GM19397 (cell line): ENCODE measurements around the gene MVK.

ENCODE experiments used
- ATAC-seq: cut with Tn5 transposase; IDR thresholded peaks from one replicate; pipeline ENCODE4 v1.9.1; 2021; ENCODE audit warnings: mild to moderate bottlenecking, moderate library complexity; ENCODE audit not compliant: unreplicated experiment

MVK gene

DNA sequence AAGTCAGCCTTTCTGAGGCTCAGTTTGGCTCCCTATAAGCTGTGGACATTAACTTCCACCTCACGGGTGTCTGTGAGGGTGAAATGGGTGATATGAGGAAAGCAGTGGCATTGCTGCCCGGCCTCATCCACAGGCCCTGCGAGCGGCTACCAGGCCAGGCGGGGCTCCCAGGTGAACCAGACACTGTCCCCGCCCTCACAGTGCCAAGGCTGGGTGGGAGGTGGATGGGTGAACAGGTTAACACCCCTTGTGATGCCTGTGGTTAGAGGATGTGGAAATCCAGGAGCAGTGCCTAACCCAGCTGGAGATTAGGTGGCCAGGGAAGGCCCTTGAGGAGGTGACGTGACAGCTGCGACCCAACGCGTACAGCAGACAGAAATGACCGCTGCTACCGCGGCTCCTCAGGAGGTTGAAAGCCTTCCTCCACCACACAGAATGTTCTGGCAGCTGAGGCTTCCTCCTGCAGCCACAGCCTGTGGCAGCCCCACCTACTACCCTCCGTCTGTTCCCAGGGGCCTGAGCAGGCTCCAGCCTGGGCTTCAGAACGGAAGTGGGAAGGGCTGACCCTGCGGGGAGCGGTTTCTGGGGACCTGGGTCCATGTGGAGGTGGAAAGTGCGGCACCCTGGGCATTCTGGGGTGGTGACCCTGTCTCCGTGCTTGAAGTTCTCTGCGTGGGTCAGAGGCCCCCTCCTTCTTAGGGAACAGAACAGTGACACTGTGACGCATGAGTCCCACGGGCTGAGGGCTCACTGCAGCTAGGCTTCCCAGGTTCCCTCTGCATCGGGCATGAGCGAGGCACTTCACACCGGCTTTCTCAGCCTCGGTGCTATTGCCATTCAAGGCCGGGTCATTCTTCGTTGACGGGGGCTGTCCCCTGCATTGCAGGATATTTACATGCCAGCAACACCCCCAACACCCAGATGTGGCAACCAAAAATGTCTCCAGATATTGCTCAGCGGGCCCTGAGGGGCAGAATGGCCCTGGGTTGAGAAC, 10.0 kb upstream of the MVK start:
- no peak for ATAC-seq

- no peak for ATAC-seq
Measured at GRCh38 chr12:109566424-109566823, 7.2 kb upstream of the MVK start.

DNA sequence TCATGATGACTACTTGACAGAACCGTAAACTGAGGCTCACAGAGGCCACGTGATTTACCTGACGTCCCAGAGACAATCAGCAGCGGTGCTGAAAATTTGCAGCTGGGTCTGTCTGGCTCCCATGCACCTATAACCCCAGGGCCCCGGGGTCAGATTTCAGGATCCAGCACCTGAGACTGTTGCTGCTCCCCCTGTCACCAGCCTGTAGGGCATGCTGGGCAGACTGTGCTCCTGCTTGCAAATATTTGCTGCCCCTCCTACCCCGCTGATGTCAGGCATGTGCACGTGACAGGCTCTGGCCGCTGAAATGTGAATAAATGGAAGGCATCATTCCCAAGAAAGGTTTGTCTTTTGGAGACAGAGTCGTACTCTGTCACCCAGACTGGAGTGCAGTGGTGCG, 6.3 kb upstream of the MVK start:
- ATAC-seq = no peak

- no peak for ATAC-seq
Measured at GRCh38 chr12:109567967-109568366, 5.6 kb upstream of the MVK start.

DNA sequence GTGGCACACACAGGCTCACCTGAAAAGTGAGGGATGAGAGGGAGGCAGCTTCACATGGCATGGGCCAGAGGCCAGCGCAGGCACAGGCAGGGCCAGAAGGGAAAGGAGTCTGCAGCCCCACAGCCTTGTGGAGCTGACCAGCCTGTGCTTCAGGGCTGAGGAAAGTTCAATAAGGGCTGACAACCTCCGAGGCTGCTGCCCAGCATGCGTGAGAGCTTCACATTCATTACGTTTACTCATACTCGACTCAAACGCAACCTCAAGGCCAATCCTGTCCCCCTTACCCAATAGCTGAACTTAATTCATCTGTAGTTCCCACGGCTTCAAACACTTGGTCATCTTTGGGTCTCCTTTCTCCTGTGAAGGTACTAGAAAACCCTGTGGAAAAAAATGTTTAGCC, 5.1 kb upstream of the MVK start:
- no peak for ATAC-seq

DNA sequence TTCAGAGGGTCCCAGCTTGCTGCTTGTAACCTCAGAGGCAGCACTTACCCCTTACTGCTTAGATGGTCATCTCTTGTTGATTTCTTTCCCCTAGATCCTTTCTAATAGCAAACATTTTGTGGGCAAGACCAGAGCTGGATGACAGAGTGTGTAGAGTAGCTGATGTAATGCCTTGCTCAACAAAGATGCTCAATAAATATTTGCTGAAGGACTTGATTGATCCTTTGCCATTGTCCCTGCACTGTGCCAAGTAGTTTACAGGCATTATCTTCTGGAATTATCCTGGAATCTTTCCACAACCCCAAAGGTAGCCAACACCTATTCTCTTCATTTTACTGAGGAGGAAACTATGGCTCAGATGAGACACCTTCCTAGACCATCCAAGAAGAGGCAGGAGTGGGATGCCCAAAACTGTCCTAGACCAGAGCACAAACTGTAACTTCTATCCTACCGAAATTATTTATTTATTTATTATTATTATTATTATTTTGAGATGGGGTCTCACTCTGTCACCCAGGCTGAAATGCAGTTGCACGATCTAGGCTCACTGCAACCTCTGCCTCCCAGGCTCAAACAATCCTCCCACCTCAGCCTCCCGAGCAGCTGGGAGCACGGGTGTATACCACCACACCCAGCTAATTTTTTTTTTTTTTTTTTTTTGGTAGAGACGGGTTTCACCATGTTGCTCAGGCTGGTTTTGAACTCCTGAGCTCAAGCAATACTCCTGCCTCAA, 1.7 kb upstream of the MVK start:
- ATAC-seq = no peak

DNA sequence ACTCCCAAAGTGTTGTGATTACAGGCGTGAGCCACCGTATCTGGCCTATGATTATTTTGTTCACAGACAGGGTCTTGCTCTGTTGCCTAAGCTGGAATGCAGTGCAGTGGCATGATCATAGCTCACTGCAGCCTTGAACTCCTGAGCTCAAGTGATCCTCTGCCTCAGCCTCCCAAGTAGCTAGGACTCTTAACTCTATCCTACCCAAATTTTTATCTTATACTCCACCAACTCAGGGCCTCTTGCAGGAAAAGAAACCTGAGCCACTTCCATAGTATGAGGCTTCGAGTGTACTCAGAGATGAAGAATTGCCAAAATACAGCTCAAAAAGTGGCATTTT, 1.1 kb upstream of the MVK start:
- no peak for ATAC-seq

GRCh38 chr12:109573914-109574244, 285 bp downstream of the MVK start:
- no peak for ATAC-seq

GRCh38 chr12:109575683-109576082, 2.1 kb downstream of the MVK start:
- ATAC-seq = no peak

- ATAC-seq = no peak
Measured at GRCh38 chr12:109577311-109577710, 3.7 kb downstream of the MVK start.

DNA sequence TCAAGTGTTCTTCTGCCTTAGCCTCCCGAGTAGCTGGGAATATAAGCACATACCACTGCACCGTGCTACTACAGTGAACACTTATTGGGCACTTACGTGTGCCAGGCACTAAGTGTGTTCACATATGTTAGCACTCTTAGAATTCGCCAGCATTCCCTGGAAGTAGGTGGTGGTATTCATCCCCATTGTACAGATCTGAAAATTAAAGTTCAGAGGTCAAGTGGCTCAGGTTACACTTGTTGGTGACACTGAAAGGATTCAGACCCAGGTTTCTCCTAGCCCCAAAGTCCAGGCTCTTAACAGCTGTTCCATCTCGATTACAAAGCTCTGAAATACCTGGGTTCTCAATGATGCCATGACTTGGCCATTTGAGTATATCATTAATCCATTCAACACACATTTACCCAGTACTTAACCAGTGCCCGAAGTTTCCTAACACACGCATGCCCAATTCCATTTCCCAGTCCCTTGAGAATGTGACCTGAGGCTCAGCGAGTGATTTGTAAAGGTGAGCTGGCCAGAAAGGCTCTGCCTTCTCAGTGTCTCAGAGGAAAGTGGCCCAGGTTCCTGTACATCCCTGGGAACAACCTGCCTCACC, 4.8 kb downstream of the MVK start:
- ATAC-seq = no peak

- ATAC-seq = no peak
Measured at GRCh38 chr12:109579639-109580038, 6.0 kb downstream of the MVK start.

- no peak for ATAC-seq
Measured at GRCh38 chr12:109580272-109580671, 6.7 kb downstream of the MVK start.

DNA sequence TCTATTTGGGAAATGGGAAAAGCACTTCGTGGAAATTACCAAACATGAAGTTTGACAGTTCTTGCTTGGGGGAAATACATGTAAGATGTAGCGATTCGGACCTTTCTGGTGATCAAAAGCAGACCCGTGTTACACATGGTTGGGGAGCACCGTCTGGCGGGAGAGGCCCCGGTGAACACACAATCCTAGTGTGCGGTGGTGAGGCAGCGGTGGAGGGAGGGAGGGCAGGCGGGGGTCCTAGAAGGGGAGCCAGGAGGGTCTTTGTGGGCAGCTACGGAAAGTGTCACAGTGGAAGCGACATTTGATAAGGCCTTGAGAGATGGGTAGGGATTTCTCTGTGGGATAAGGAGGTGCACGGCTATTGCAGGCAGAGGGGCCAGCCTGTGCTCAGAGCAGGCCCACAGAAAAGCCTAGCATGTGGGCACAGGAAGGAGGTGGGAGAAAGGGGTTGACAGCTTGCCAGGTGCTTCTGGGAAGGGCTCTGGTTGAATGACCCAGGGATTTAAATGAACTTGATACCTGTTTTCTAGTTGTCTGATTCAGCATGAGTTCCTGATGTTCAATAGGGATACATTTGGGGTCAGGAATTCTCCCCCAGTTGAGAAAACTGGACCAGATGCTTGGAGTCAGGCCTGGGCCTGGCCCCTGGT, 7.2 kb downstream of the MVK start:
- ATAC-seq = no peak

DNA sequence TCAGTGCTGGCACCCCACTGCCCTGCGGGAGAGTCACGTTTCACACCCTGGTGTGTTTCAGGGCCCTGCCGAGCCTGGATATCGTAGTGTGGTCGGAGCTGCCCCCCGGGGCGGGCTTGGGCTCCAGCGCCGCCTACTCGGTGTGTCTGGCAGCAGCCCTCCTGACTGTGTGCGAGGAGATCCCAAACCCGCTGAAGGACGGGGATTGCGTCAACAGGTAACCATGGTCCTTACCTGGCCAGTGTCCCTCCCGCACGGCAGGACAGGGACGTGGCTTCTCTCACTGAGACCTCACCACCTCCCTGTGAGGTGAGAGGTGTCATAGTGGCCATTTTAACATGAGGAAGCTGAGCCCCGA, 7.7 kb downstream of the MVK start:
- no peak for ATAC-seq

DNA sequence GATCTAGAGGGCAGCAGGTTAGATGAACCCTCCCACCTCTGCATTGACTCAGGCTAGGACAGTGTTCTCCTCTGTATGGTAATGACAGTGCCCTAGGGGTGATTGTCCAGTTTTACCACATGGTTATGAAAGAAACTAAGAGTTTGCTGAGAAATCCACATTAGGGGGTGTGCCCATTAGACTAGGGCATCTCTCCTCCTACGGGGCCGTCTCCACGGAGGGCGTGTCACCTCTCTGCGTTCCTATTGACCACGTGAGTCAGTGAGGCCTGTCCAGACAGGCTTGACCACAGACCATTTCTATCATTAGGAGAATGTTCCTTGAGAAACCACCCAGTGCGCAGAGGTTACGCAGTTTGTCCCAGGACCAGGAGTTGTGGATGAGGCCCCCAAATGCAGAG, 8.3 kb downstream of the MVK start:
- no peak for ATAC-seq

- no peak for ATAC-seq
Measured at GRCh38 chr12:109582636-109583035, 9.0 kb downstream of the MVK start.

GRCh38 chr12:109583733-109584132, 10.1 kb downstream of the MVK start:
- ATAC-seq = no peak

- no peak for ATAC-seq
Measured at GRCh38 chr12:109586385-109587296, 13.0 kb downstream of the MVK start.

GRCh38 chr12:109587921-109588320, 14.3 kb downstream of the MVK start:
- no peak for ATAC-seq
